Measurements from ENCODE around the gene MARCHF7.
"Not testable (repeated sequence)": the region's sequence is repeated elsewhere in the genome, so short reads cannot be mapped to it uniquely, and the experiment has no call there.

Gene MARCHF7

DNA sequence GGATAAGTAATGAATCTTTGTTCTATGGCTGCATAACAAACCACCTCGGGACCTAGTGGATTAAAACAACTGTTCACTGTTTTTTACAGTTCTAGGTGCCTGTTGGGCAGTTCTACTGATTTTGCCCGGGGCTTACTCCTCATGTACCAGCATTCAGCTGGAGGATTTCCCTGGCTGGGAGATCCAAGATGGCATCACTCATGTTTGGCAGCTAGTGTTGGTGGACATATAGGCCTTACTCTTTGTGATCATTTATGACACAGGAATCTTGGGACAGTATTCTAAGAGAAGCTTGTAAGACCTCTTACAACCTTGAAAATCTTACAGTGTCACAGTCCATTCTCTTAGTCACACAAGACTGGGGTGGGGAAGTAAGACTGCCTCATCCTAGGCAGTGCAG lies 4.6 kb downstream of the MARCHF7 start:
- Histone ChIP-seq H3K9ac (no peak overlapping the region), H3K27me3 (no peaks in the 10 kb centered on the region), H3K4me1 (peaks cover 33% of the 10 kb centered on the region), H3K27ac (no peak overlapping the region), H3K36me3 (peaks cover 71% of the 10 kb centered on the region), H3K4me2 (peak overlapping the region; percentile 27), H3K9me3 (peaks cover 29% of the 10 kb centered on the region), H4K20me1 (peaks cover 94% of the 10 kb centered on the region), H3K4me3 (no peak overlapping the region)
- no peak for TF ChIP-seq Cebpa-rat (IDR thresholded peaks at IDR 0.05)

DNA sequence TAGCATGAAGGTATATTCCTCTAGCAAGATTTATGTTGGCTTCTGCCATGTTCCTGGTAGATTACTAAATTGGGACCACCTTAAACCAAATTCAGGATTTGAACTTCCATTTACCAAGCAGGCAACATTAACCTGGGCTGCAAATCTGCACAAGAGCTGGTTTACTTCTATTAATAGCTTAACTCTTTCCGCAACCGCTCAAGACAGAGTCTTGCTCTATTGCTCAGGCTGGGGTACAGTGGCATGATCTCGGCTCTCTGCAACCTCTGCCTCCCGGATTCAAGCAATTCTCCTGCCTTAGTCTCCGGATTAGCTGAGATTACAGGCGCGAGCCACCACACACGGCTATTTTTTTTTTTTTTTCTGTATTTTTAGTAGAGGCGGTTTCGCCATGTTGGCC lies 8.4 kb downstream of the MARCHF7 start:
- Histone ChIP-seq H3K9me3 (peaks cover 67% of the 10 kb centered on the region), H3K27me3 (no peaks in the 10 kb centered on the region), H3K9ac (no peak overlapping the region), H3K4me2 (no peak overlapping the region), H3K4me3 (no peak overlapping the region), H3K4me1 (peaks cover 13% of the 10 kb centered on the region), H3K27ac (no peak overlapping the region), H4K20me1 (peaks cover 100% of the 10 kb centered on the region), H3K36me3 (peaks cover 95% of the 10 kb centered on the region)
- no peak for TF ChIP-seq Cebpa-rat (IDR thresholded peaks at IDR 0.05)

DNA sequence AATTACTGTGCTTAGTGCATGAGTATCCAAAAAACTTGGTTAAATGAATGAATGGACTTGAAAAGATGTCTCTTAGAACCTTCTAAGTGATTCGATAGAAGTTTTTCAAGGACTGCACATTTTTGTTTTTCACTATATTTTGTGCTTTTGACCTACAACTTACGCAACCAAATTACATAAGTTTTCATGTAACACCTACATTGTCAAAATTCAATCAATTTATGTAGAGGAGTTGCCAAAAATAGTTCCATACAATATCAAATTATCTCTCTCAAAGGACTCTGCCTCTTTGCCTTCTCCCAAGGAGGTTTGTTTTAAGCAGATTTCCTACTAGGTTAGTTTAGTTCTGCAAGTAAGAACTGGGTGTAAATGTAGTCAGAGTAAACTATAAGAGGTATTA lies 10.3 kb downstream of the MARCHF7 start:
- Histone ChIP-seq H3K4me2 (no peak overlapping the region), H3K9me3 (peaks cover 69% of the 10 kb centered on the region), H4K20me1 (peaks cover 100% of the 10 kb centered on the region), H3K4me1 (no peaks in the 10 kb centered on the region), H3K27me3 (no peaks in the 10 kb centered on the region), H3K4me3 (no peak overlapping the region), H3K27ac (no peak overlapping the region), H3K36me3 (peaks cover 95% of the 10 kb centered on the region), H3K9ac (no peak overlapping the region)
- TF ChIP-seq Cebpa-rat (IDR thresholded peaks at IDR 0.05), result no peak

DNA sequence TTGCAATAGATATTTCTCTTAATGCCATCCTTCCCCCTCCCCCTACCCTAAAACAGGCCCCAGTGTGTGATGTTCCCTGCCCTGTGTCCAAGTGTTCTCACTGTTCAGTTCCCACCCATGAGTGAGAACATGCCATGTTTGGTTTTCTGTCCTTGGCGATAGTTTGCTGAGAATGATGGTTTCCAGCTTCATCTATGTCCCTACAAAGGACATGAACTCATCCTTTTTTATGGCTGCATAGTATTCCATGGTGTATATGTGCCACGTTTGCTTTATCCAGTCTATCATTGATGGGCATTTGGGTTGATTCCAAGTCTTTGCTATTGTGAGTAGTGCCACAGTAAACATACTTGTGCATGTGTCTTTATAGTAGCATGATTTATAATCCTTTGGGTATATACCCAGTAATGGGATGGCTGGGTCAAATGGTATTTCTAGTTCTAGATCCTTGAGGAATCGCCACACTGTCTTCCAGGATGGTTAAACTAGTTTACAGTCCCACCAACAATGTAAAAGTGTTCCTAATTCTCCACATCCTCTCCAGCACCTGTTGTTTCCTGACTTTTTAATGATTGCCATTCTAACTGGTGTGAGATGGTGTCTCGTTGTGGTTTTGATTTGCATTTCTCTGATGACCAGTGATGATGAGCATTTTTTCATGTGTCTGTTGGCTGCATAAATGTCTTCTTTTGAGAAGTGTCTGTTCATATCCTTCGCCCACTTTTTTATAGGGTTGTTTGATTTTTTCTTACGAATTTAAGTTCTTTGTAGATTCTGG lies 12.7 kb downstream of the MARCHF7 start:
- not testable (repeated sequence) for H3K4me3 ChIP-seq, H3K9ac ChIP-seq, H3K4me2 ChIP-seq, H3K27me3 ChIP-seq, H3K27ac ChIP-seq, H3K4me1 ChIP-seq
- Histone ChIP-seq H3K36me3 (peaks cover 96% of the 10 kb centered on the region), H3K9me3 (peaks cover 55% of the 10 kb centered on the region), H4K20me1 (peaks cover 100% of the 10 kb centered on the region)

DNA sequence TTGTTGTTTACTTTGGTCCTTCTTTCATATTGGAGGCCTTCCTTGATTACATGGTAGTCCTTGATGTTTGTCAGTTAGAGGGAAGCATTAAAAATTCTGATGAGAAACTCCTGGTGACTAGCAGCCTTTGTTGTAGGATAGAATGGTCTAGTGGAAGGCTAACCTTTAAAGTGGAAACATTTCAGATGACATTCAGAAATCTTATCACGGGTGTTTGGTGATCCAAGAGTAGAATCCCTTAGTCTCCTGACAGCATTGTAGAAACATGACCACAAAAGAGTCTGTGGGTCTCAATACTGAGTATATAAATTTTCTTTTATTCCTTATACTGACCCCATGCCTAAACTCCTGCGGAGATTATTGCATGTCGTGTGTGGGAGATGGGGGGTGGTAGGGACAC lies 13.4 kb downstream of the MARCHF7 start:
- H3K4me2 ChIP-seq, result no peak overlapping the region
- peaks cover 100% of the 10 kb centered on the region for H4K20me1 ChIP-seq
- no peak overlapping the region for H3K27ac ChIP-seq
- no peaks in the 10 kb centered on the region for H3K27me3 ChIP-seq
- peaks cover 51% of the 10 kb centered on the region for H3K9me3 ChIP-seq
- no peak for TF ChIP-seq Cebpa-rat (IDR thresholded peaks at IDR 0.05)
- no peak overlapping the region for H3K9ac ChIP-seq
- H3K4me3 ChIP-seq, result no peak overlapping the region
- no peaks in the 10 kb centered on the region for H3K4me1 ChIP-seq
- H3K36me3 ChIP-seq, result peaks cover 96% of the 10 kb centered on the region

DNA sequence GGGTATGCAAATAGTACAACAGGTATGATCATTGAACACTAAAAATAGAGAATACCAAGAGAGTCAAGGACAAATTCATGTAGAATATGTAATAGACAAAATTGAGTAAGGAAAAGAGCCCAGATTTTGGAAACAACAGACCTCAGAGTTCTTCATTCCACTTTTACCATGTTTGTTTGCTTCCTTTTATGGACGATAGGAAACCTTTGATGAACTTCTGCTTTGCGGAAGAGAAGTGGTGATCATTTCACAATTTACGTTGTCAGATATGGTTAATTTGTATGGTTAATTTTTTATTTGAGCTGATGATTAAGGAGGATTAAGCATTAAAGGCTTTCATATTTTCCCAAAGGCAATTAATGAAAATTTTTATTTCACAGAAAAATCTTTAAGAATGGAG lies 16.3 kb downstream of the MARCHF7 start:
- H3K9ac ChIP-seq, result no peak overlapping the region
- H3K4me1 ChIP-seq, result no peaks in the 10 kb centered on the region
- H3K9me3 ChIP-seq, result peaks cover 22% of the 10 kb centered on the region
- no peak overlapping the region for H3K4me3 ChIP-seq
- H3K27ac ChIP-seq, result no peak overlapping the region
- H3K36me3 ChIP-seq, result peaks cover 93% of the 10 kb centered on the region
- peaks cover 100% of the 10 kb centered on the region for H4K20me1 ChIP-seq
- no peaks in the 10 kb centered on the region for H3K27me3 ChIP-seq
- no peak for TF ChIP-seq Cebpa-rat (IDR thresholded peaks at IDR 0.05)
- H3K4me2 ChIP-seq, result no peak overlapping the region

DNA sequence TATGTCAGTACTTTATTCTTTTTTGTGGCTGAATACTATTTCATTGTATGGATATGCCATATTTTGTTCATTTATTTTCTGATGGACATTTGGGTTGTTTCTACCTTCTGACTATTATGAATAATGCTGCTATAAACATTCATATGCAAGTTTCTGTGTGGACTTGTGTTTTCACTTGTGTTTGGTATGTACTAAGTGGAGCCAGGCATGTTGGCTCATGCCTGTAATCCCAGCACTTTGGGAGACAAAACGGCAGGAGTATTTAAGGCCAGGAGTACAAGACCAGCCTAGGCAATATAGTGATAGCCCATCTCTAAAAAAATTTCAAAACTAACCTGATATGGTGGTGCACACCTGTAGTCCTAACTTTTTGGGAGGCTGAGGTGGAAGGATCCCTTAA lies 23.3 kb downstream of the MARCHF7 start:
- Histone ChIP-seq H3K36me3 (peaks cover 88% of the 10 kb centered on the region), H3K27ac (no peak overlapping the region), H3K4me3 (no peak overlapping the region), H3K27me3 (no peaks in the 10 kb centered on the region), H3K9ac (no peak overlapping the region), H3K4me2 (no peak overlapping the region), H3K9me3 (no peaks in the 10 kb centered on the region), H3K4me1 (0 out of 2 replicates have a peak, but pooled peaks cover 4% of the 10 kb centered on the region), H4K20me1 (peaks cover 100% of the 10 kb centered on the region)
- TF ChIP-seq Cebpa-rat (IDR thresholded peaks at IDR 0.05), result no peak

DNA sequence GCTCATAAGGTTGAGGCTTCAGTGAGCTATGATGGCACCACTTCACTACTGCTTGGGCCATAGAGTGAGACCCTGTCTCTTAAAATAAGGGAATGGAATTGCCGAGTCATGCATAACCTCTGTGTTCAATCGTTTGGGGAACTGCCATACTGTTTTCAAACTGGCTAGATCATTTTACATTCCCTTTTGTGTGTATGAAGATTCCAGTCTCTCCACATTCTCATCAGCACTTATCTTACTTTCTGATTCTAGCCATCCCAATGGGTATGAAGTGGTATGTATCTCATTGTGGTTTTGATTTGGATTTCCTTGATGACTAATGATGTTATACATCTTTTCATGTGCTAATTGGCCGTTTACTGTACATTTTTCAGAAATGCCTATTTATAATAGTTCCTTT lies 23.7 kb downstream of the MARCHF7 start:
- Histone ChIP-seq H3K9me3 (no peaks in the 10 kb centered on the region), H3K27ac (no peak overlapping the region), H3K9ac (no peak overlapping the region), H3K36me3 (peaks cover 88% of the 10 kb centered on the region), H3K4me1 (0 out of 2 replicates have a peak, but pooled peaks cover 4% of the 10 kb centered on the region), H3K27me3 (no peaks in the 10 kb centered on the region), H3K4me2 (no peak overlapping the region), H4K20me1 (peaks cover 100% of the 10 kb centered on the region), H3K4me3 (no peak overlapping the region)
- no peak for TF ChIP-seq Cebpa-rat (IDR thresholded peaks at IDR 0.05)

DNA sequence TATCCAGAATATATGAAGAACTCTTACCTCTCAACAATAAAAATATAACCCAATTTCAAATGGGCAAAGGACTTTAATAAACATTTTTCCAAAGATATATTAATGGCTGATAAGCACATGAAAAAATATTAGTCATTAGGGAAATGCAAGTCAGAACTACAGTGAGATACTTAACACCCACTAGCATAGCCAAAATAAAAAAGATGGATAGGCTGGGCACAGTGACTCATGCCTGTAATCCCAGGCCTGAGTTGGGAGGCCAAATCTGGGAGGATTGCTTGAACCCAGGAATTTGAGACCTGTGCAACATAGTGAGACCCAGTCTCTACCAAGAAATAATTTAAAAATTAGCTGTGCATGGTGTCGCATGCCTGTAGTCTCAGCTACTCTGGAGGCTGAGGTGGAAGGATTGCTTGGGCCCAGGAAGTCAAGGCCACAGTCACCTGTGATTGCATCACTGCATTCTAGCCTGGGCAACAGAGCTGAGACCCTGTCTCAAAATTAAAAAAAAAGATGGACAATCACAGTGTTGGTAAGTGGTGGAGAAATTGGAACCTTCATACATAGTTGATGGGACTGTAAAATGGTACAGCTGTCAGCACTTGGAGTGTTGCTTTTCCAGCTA lies 25.1 kb downstream of the MARCHF7 start:
- H3K27ac ChIP-seq, result no peak overlapping the region
- no peak for TF ChIP-seq Cebpa-rat (IDR thresholded peaks at IDR 0.05)
- H3K4me3 ChIP-seq, result no peak overlapping the region
- no peak overlapping the region for H3K4me2 ChIP-seq
- H3K36me3 ChIP-seq, result peaks cover 84% of the 10 kb centered on the region
- H4K20me1 ChIP-seq, result peaks cover 100% of the 10 kb centered on the region
- no peak overlapping the region for H3K9ac ChIP-seq
- H3K27me3 ChIP-seq, result no peaks in the 10 kb centered on the region
- H3K4me1 ChIP-seq, result 0 out of 2 replicates have a peak, but pooled peaks cover 4% of the 10 kb centered on the region
- H3K9me3 ChIP-seq, result no peaks in the 10 kb centered on the region

DNA sequence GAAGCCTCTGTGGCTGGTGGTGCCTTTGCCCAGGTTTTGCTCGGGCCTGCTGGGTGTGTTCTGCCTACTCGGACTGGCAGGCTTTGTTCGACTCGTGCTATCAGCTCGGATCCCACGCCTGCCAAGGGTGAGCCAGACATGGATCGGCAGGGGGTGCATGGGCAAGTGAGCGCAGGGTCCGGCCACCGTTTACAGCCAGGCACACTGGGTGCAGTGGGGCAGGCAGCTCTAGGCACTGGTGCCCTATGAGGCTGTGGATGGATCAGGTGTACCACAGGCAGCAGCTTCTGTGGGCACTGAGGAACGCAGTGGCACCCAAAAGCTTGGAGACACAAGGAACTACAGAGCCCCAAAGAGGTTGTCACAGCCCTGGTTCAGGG lies 25.6 kb downstream of the MARCHF7 start:
- peaks cover 100% of the 10 kb centered on the region for H4K20me1 ChIP-seq
- H3K36me3 ChIP-seq, result peaks cover 85% of the 10 kb centered on the region
- no peak overlapping the region for H3K4me3 ChIP-seq
- no peaks in the 10 kb centered on the region for H3K9me3 ChIP-seq
- H3K4me1 ChIP-seq, result 0 out of 2 replicates have a peak, but pooled peaks cover 4% of the 10 kb centered on the region
- no peak for TF ChIP-seq Cebpa-rat (IDR thresholded peaks at IDR 0.05)
- H3K27me3 ChIP-seq, result no peaks in the 10 kb centered on the region
- H3K9ac ChIP-seq, result no peak overlapping the region
- H3K27ac ChIP-seq, result no peak overlapping the region
- H3K4me2 ChIP-seq, result no peak overlapping the region
